Small intestine (tissue), 7 donors: ENCODE measurements around the gene LETM1. TPM values are rescaled to one million over a fixed set of nuclear protein-coding genes. Genes with fewer than 3 reads are reported as not detected.

ENCODE experiments used
- DNase-seq, 2 donors: peaks; one replicate each; pipeline versions ENCODE4 v3.0.0 to v3.0.0-alpha.2; 2013
- FAIRE-seq: peaks from 2 replicates; lab custom pipeline; 2012; peaks lifted over from hg19 to GRCh38; lab: Jason Lieb, UNC
- H3K27ac ChIP-seq, 3 donors: one replicate each; pipeline ENCODE4 v1.5.1; 2013; ENCODE audit warnings: low read length in 2 of 3, mild to moderate bottlenecking in 2 of 3, control low read depth in 1 of 3, inconsistent platforms in 1 of 3, low read depth in 1 of 3, moderate library complexity in 1 of 3
- H3K27me3 ChIP-seq, 3 donors: one replicate each; pipeline ENCODE4 v1.6.1; 2013; ENCODE audit warnings: low read length in 3 of 3, inconsistent platforms in 1 of 3; ENCODE audit not compliant: control insufficient read depth in 3 of 3, insufficient read depth in 3 of 3
- H3K36me3 ChIP-seq, 3 donors: one replicate each; pipeline ENCODE4 v1.6.1; 2013; ENCODE audit warnings: low read length in 3 of 3, inconsistent platforms in 1 of 3, low read depth in 1 of 3, mild to moderate bottlenecking in 1 of 3, moderate library complexity in 1 of 3; ENCODE audit not compliant: control insufficient read depth in 3 of 3, insufficient read depth in 2 of 3
- H3K4me1 ChIP-seq, 3 donors: one replicate each; pipeline ENCODE4 v1.6.1; 2013; ENCODE audit warnings: low read length in 2 of 3, inconsistent platforms in 1 of 3, low read depth in 1 of 3, mild to moderate bottlenecking in 1 of 3, moderate library complexity in 1 of 3; ENCODE audit not compliant: control insufficient read depth in 3 of 3, insufficient read depth in 2 of 3
- H3K4me3 ChIP-seq, 3 donors: one replicate each; pipeline ENCODE4 v1.5.1; 2013; ENCODE audit warnings: low read length in 3 of 3, control low read depth in 1 of 3, inconsistent platforms in 1 of 3, low read depth in 1 of 3, mild to moderate bottlenecking in 1 of 3, moderate library complexity in 1 of 3
- H3K9me3 ChIP-seq, 2 donors: one replicate each; pipeline ENCODE4 v1.6.1; 2013; ENCODE audit warnings: low read depth in 1 of 2, low read length in 1 of 2; ENCODE audit not compliant: control insufficient read depth in 2 of 2, insufficient read depth in 1 of 2
- WGBS, 3 donors: extraction: QIAGEN DNeasy Blood & Tissue Kit; methylation state at CpG; one replicate each; pipeline ENCODE4 v1.1.7; 2013; 5-methylcytosine and 5-hydroxymethylcytosine counted together
- polyA plus RNA-seq, 4 donors: library from polyadenylated mRNA; stranded (reverse) in 3 of 4; unstranded in 1 of 4; fragments of 200-250 nt in 3 of 4; fragments of 120-200 nt in 1 of 4; gene quantifications; one replicate each; pipeline versions ENCODE4 v1.2.1 to v1.2.3, GENCODE V29; 2013
- donor health status: healthy with polysubstance abuse.
- donor health status: control.
- donor health status: control.
- donor health status: Bipolar disorder and iron deficiency.
- donor health status: healthy.

The LETM1 gene
- polyA plus RNA-seq, 4 donors: 19.7 to 28.5 (median 23.1) TPM

GRCh38 chr4:1762264-1763010, 93.5 kb downstream of the LETM1 start:
- H3K27ac ChIP-seq: no peak overlapping the region
- FAIRE-seq: no peak
- peaks cover 0 to 2% (median 0%) of the 10 kb centered on the region in 3 donors for H3K36me3 ChIP-seq
- no peak overlapping the region for H3K4me3 ChIP-seq
- peaks cover 0 to 21% (median 0%) of the 10 kb centered on the region in 3 donors for H3K4me1 ChIP-seq
- 62 to 83% (median 72%) methylated on average over 18 to 20 of the region's 20 CpGs for WGBS, 3 donors
- H3K27me3 ChIP-seq: peaks cover 0 to 8% (median 5%) of the 10 kb centered on the region in 3 donors
- no peaks in the 10 kb centered on the region for H3K9me3 ChIP-seq
- DNase-seq: no peak

Other genes with a start within 250 kb of the LETM1 start
- 1 to 10 TPM in 1 of 4 donors, under 1 TPM in 2, not detected in 1; 0.27 to 1.1 (median 0.97) TPM for gene FAM53A, start 171.8 kb downstream of the LETM1 start, polyA plus RNA-seq
- gene SLBP, start 143.8 kb downstream of the LETM1 start, polyA plus RNA-seq: 10 to 100 TPM; 25.5 to 38.4 (median 27.9) TPM
- 10 to 100 TPM; 18.6 to 47.2 (median 26.0) TPM for gene TMEM129, start 134.8 kb downstream of the LETM1 start, polyA plus RNA-seq
- gene TACC3, start 134.6 kb downstream of the LETM1 start, polyA plus RNA-seq: 10 to 100 TPM; 11.9 to 41.4 (median 18.5) TPM
- gene FGFR3, start 62.9 kb downstream of the LETM1 start, polyA plus RNA-seq: 100 to 1,000 TPM in 1 of 4 donors, 10 to 100 TPM in 3; 13.8 to 267 (median 35.7) TPM
- gene NSD2, start 15.2 kb upstream of the LETM1 start, polyA plus RNA-seq: 10 to 100 TPM in 3 of 4 donors, 1 to 10 TPM in 1; 8.4 to 46.4 (median 22.5) TPM
- gene NELFA, start 152.8 kb upstream of the LETM1 start, polyA plus RNA-seq: 10 to 100 TPM; 12.7 to 35.1 (median 22.6) TPM
- gene NAT8L, start 203.2 kb upstream of the LETM1 start, polyA plus RNA-seq: 1 to 10 TPM in 1 of 4 donors, under 1 TPM in 2, not detected in 1; under 0.01 to 1.8 (median 0.31) TPM